ENCODE data around the gene THBS2. TPM values are rescaled to one million over a fixed set of nuclear protein-coding genes. Genes with fewer than 3 reads are reported as not detected.

THBS2 gene
- total RNA-seq, 2 donors from 2014 or later: 0.93 to 0.99 TPM

DNA sequence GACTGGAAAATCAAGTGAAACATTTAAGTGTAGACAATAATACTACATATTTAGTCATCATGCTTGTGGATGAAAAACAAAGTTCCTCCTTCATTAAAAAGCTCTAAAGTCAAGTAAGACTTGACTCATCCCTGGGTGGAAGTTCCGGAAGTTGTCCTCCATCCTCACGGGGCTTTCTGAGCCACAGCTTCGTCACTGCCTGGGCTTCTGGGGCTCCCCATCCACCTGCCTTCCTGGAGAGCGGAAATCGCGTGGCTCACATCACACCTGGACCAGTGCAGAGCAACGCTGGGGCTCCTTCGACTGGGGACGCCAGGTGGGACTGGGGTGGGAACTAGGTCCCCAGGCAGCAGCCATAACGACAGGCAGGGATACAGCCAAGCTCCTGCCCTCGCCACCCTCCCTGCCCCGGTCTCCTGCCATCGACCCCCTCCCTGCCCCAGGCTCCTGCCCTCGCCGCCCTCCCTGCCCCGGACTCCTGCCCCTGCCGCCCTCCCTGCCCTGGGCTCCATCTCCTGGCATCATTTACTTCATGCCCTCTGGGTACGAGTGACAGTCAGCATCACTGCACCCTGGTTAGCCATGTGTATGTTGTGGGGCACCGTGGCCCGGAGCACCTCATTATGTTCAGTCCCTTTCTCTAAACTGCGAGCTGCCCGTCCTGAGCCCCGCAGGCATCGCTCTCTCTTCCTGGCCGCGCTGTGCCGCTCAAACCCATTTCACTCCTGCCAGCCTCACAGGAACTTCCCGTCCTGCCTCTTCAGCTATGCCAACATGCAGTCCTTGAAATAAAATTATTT, 12.9 kb downstream of the THBS2 start:
- Mint-ChIP-seq H3K4me1 (no peaks in the 10 kb centered on the region), H3K4me3 (no peak overlapping the region), H3K27ac (no peak overlapping the region), H3K9me3 (no peaks in the 10 kb centered on the region), H3K36me3 (ENCODE audit: low read depth) (no peaks in the 10 kb centered on the region), H3K27me3 (ENCODE audit: insufficient read depth) (no peaks in the 10 kb centered on the region)
- H3K9ac ChIP-seq (ENCODE audit: extremely low read depth, low read length, poor library complexity, severe bottlenecking): no peak overlapping the region
- no peaks in the 10 kb centered on the region for H3K4me1 ChIP-seq (ENCODE audit: control insufficient read depth, insufficient read depth, low read length)
- DNase-seq: no peak
- no peak overlapping the region for H3K4me3 ChIP-seq (ENCODE audit: low read length)
- no peaks in the 10 kb centered on the region for H3K36me3 ChIP-seq (ENCODE audit: control insufficient read depth, insufficient read depth, low read length)
- 91 to 97% methylated on average over 9 to 28 of the region's 28 CpGs for WGBS, 2 experiments (ENCODE audit: insufficient coverage in 1 of 2, insufficient read length in 1 of 2)
- no peaks in the 10 kb centered on the region for H3K9me3 ChIP-seq (ENCODE audit: control insufficient read depth, low read length)
- TF ChIP-seq, protein P1, sequence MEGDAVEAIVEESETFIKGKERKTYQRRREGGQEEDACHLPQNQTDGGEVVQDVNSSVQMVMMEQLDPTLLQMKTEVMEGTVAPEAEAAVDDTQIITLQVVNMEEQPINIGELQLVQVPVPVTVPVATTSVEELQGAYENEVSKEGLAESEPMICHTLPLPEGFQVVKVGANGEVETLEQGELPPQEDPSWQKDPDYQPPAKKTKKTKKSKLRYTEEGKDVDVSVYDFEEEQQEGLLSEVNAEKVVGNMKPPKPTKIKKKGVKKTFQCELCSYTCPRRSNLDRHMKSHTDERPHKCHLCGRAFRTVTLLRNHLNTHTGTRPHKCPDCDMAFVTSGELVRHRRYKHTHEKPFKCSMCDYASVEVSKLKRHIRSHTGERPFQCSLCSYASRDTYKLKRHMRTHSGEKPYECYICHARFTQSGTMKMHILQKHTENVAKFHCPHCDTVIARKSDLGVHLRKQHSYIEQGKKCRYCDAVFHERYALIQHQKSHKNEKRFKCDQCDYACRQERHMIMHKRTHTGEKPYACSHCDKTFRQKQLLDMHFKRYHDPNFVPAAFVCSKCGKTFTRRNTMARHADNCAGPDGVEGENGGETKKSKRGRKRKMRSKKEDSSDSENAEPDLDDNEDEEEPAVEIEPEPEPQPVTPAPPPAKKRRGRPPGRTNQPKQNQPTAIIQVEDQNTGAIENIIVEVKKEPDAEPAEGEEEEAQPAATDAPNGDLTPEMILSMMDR (conservative IDR thresholded peaks at IDR 0.05): no peak
- H3K27me3 ChIP-seq (ENCODE audit: control insufficient read depth, insufficient read depth, low read length, poor library complexity, severe bottlenecking): no peaks in the 10 kb centered on the region
- H3K27ac ChIP-seq (ENCODE audit: low read depth, low read length): no peak overlapping the region

DNA sequence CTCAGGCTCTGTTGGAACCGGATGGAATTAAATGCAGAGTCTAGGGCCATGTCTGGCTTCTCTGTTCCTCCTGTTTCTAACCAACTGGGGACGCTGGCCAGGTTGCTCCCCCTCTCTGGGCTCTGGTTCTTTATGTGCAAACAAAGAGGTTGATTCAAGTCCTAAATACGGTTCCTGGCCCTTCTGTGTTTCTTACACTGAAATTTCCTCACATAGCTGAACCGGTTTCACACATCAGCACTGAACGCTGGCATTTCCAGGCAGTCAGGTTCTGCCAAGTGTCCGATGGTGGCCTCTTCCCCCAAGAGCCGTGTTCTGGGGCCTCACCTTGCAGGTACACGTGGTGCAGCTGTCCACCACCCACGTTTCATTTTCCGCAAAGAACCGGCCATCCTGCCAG, 13.5 kb downstream of the THBS2 start:
- H3K27ac Mint-ChIP-seq: no peak overlapping the region
- 85 to 95% methylated on average over 11 of the region's 11 CpGs for WGBS, 2 experiments (ENCODE audit: insufficient coverage in 1 of 2, insufficient read length in 1 of 2)
- H3K4me1 Mint-ChIP-seq: no peaks in the 10 kb centered on the region
- H3K36me3 Mint-ChIP-seq (ENCODE audit: low read depth): no peaks in the 10 kb centered on the region
- H3K4me1 ChIP-seq (ENCODE audit: control insufficient read depth, insufficient read depth, low read length): no peaks in the 10 kb centered on the region
- H3K9me3 Mint-ChIP-seq: no peaks in the 10 kb centered on the region
- TF ChIP-seq, protein P1 (conservative IDR thresholded peaks at IDR 0.05): no peak
- H3K9me3 ChIP-seq (ENCODE audit: control insufficient read depth, low read length): no peaks in the 10 kb centered on the region
- H3K27me3 Mint-ChIP-seq (ENCODE audit: insufficient read depth): no peaks in the 10 kb centered on the region
- no peaks in the 10 kb centered on the region for H3K27me3 ChIP-seq (ENCODE audit: control insufficient read depth, insufficient read depth, low read length, poor library complexity, severe bottlenecking)
- H3K4me3 ChIP-seq (ENCODE audit: low read length): no peak overlapping the region
- H3K27ac ChIP-seq (ENCODE audit: low read depth, low read length): no peak overlapping the region
- H3K36me3 ChIP-seq (ENCODE audit: control insufficient read depth, insufficient read depth, low read length): no peaks in the 10 kb centered on the region
- DNase-seq: no peak
- no peak overlapping the region for H3K9ac ChIP-seq (ENCODE audit: extremely low read depth, low read length, poor library complexity, severe bottlenecking)
- H3K4me3 Mint-ChIP-seq: no peak overlapping the region

DNA sequence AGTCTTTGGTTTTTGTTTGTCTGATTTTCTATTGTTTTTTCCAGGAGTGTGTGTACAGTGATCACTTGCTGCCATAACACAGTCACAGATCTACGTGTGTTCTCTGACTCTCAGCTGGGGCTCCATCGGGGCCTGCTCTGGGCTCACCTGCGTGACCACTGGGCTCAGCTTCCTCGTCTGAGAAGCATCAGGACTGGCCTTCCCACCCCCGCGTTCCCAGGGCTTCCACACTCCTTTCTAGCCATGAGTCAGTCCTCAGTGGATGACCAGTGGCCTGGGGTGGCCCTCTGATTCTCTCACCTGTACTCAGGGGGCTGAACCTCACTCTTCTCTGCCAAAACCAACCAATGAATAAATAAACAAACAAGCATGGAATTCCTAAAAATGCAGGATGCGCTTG, 14.5 kb downstream of the THBS2 start:
- H3K27ac Mint-ChIP-seq: no peak overlapping the region
- Histone ChIP-seq H3K9ac (ENCODE audit: extremely low read depth, low read length, poor library complexity, severe bottlenecking) (no peak overlapping the region), H3K27ac (ENCODE audit: low read depth, low read length) (no peak overlapping the region), H3K4me3 (ENCODE audit: low read length) (no peak overlapping the region), H3K9me3 (ENCODE audit: control insufficient read depth, low read length) (peaks cover 2% of the 10 kb centered on the region), H3K4me1 (ENCODE audit: control insufficient read depth, insufficient read depth, low read length) (no peaks in the 10 kb centered on the region), H3K36me3 (ENCODE audit: control insufficient read depth, insufficient read depth, low read length) (no peaks in the 10 kb centered on the region), H3K27me3 (ENCODE audit: control insufficient read depth, insufficient read depth, low read length, poor library complexity, severe bottlenecking) (no peaks in the 10 kb centered on the region)
- H3K27me3 Mint-ChIP-seq (ENCODE audit: insufficient read depth): no peaks in the 10 kb centered on the region
- no peak overlapping the region for H3K4me3 Mint-ChIP-seq
- TF ChIP-seq, protein P1 (conservative IDR thresholded peaks at IDR 0.05): no peak
- peaks cover 2% of the 10 kb centered on the region for H3K9me3 Mint-ChIP-seq
- WGBS, 2 experiments (ENCODE audit: insufficient coverage in 1 of 2, insufficient read length in 1 of 2): 90 to 95% methylated on average over 3 to 7 of the region's 7 CpGs
- DNase-seq: no peak
- H3K36me3 Mint-ChIP-seq (ENCODE audit: low read depth): no peaks in the 10 kb centered on the region
- no peaks in the 10 kb centered on the region for H3K4me1 Mint-ChIP-seq
